GM18517 (cell line): ENCODE data around the gene GPR142.

Experiments used
- ATAC-seq: cut with Tn5 transposase; IDR thresholded peaks from one replicate; pipeline ENCODE4 v1.9.1; 2021; ENCODE audit warnings: mild to moderate bottlenecking, moderate library complexity; ENCODE audit not compliant: unreplicated experiment

The GPR142 gene, protein sequence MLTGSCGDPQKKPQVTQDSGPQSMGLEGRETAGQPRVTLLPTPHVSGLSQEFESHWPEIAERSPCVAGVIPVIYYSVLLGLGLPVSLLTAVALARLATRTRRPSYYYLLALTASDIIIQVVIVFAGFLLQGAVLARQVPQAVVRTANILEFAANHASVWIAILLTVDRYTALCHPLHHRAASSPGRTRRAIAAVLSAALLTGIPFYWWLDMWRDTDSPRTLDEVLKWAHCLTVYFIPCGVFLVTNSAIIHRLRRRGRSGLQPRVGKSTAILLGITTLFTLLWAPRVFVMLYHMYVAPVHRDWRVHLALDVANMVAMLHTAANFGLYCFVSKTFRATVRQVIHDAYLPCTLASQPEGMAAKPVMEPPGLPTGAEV

DNA sequence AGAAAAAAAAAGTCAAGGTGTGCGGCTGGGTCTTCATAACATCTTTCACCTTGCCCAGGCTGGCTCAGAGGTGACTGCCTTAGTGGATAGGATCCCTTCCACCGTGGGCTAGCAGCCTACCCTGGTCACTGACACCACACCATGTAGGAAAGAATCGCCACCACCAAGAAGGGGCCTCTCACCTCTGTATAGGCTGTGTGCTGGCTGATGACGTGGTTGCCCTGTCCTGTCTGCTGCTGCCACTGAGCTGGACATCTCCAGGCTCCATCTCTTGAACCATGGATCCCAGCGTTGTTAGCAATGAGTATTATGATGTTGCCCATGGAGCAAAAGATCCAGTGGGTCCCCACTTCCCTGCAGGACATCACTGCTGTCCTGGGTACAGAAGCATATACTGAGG, at the start of gene GPR142:
GPR142 (plus strand) TSS at position 301 of the 400 bp plus-strand sequence. CDS start 2,035 bp downstream, outside the sequence.
- ATAC-seq: no peak

DNA sequence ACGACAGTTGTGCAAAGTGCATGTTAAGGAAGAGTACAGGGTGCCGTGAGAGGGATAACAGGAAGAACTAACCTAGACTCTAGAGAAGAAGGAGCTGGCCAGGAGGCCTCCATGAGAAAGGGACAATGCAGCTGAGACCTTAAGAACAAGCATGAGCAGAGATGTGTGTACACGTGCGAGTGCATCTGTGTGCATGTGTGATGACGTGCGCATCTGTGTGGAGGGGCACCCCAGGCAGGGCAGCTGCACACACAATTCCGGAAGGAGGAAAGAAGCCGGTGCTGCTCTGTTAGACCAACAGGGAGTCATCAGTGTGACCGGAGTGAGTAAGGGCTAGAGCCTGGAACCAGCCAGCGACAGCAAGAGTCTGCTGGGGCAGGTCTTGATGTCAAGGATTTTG, 48.9 kb upstream of the GPR142 start:
- ATAC-seq: no peak

DNA sequence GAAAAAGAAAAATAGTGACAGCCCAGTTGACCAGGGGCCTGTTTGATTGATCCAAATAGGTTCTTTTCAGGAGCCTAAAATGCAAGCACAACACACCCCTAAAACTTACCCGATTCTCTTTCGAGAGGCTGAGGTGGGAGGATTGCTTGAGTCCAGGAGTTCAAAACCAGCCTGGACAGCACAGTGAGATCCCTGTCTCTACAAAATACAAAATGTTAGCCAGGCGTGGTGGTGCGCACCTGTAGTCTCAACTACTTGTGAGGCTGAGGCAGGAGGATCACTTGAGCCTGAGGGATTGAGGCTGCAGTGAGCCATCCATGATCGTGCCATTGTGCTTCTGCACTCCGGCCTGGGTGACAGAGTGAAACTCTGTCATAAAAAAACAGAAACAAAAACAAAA, 42.8 kb upstream of the GPR142 start:
- no peak for ATAC-seq

DNA sequence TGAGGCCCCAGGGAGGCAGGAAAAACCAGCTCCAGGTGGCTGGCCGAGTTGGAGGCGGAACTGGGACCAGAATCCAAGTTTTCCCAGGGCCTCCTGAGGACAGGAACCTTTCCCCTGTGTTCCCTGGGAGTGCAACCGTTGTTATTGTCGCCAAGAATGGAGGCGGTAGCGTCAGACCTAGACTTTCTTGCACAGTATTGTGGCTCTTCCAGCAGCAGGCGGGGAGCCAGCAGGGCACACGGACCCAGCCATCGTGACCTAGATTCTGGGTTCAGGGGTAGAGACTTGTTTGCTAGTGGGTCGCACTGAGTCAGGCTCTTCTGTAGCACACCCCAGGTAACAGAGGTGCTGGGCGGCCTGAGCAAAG, 41.9 kb upstream of the GPR142 start:
- ATAC-seq: no peak

DNA sequence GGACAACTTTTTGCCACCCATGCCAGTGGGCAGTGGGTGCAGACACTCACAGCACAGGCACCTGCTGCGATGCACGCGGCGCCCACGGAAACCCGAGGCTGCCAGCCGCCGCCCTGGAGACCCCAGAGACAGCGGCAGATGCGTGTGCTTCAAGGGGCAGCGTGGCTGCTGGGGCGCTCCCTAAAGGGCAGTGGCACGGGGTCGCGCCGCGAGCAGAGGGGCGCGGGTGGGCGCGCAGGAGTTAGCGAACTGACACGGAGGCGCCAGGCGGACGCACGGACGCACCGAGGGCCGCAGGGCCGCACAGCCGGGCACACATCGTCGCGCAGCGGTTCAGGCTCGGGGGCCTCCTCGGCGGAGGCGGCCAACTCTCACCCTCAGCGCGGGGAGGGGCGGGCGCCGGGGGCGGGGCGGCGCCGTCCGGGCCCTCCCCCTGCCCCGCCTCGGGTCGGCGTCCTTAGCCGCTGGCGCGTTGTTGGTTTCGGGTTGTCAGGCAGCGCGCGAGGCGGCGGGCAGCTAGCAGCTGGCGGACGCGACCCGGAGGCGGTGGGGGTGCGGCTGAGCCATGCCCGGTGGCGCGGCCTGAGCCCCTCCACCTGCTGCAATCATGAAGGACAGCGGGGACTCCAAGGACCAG, 41.4 kb upstream of the GPR142 start, which contains the start of gene KIF19:
KIF19 (plus strand) TSS at position 484 of the 637 bp plus-strand sequence; CDS start at position 608, 124 bp downstream.
- no peak for ATAC-seq

DNA sequence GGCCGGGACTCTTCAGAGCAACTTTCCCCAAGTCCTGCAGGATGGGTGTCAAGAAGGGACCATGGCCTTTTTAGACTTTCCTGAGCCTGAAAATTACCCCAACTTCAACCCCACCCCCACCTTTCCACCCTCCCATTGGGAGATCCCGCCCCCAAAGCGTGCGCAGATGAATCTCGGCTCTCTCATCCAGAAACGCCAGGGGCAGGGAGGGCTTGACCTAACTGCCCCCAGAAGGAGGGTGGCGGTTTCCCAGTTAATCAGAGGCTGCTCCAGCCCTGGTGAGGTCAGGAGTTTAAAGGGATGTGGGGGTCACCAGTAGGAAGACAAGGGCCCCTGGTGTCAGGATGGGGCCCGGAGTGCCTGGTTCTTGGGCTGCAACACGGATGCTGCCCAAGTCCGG, 40.8 kb upstream of the GPR142 start:
- ATAC-seq: no peak

DNA sequence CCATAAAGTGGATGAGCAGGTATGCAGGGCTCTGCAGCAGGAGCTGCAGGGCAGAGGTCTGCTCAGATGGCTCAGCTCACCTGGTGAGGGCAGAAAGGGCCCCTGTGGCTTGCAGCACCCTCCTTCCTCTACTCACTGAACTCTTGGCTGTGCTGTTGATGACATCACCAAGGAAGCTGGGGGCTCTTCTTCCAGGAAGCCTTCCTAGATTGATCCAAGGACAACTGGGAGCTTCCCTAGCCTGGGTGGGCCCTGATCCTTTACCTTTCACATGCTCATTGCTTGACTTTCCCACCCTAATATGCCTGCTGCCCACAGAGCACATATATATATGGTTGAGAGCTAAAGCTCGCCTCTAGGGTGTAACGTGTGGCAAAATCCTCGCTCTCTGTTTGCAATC, 38.8 kb upstream of the GPR142 start:
- no peak for ATAC-seq

DNA sequence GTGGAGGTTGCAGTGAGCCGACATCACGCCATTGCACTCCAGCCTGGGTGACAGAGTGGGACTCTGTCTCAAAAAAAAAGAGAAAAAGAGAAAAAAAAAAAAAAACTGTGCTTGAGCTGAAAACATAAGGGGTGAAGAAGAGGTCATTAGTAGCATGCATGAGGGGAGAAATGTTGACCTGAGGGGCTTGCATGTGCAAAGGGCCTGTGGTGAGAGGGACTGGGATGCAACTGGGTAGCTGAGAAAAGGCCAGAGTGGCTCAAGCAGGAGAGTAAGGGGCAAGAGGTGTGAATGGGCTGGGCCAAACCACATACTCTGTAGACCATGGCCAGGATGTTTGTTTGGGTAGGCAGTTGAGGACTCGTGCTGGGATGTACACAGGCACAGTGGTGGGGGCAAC, 37.9 kb upstream of the GPR142 start:
- no peak for ATAC-seq

DNA sequence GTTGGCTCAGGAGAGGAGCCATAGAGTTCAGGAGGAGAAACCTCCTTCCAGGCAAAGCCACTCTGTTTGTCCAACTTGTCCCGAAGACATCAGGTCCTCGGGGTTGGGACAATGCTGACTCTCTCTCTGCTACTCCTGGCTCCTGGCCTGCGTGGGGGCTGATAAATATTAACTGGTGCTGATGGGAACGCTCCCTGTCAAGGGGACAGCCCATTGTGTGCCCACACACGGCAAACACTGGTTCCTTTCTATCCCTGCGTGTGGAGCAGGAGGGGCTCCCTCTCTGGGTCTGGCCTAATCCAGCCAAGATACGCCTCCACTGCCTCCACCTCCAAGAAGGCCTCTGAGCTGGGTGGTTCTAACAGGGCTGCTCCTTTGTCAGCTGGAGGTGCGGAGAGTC, 36.9 kb upstream of the GPR142 start:
- ATAC-seq: no peak

DNA sequence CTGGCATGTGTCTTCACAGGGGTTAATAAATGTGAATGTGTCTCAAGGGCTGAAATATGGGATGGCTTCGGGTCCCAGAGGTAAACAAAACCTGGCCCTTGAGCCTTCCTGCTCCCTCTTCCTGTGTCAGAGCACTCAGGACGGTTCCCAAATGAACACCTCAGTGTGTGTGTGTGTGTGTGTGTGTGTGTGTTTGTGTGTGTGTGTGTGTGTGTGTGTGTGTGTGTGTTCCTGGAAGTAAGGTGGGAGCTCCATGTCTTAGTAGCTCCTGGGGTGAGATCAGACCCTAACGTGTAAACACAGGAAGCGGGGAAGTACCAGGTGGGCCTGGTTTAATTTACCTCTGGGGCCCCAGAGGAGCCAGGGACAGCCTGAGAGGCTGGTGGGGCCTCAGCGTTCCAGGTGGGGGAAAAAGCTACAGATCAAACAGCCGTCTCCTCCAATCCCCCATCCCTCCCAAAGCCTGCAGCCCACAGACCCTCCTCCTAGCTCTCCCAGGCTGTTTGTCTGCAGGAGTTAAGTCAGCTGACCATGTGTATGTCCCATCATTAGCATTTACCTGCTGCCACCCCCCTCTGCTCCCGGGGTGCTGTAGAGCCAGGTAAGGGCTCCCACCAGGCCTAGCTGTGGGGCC, 35.2 kb upstream of the GPR142 start:
- no peak for ATAC-seq

DNA sequence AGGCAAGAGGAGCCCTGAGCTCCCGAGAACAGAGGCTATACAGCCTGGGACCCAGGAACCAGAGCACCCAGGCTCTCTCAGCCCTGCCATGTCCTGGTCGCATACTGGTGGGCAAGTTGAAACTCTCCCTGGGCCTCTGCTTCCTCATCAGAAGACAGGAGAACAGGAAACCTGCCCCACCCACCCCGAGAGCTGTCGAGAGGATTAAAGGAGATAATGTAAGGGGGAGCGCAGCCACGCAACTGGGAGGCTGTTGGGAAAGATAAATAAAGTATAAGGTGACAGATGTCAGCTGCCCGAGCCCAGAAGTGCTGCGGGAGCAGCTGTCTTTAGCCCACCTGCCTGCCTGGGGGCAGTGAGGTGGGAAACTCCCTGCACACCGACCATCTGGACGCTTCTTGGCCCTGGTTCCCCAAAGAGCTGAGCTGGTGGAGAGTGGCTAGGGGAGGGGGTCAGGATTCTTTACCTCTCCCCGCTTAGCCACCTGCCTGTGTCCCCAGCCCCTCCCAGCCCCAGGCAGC, 34.5 kb upstream of the GPR142 start:
- no peak for ATAC-seq

DNA sequence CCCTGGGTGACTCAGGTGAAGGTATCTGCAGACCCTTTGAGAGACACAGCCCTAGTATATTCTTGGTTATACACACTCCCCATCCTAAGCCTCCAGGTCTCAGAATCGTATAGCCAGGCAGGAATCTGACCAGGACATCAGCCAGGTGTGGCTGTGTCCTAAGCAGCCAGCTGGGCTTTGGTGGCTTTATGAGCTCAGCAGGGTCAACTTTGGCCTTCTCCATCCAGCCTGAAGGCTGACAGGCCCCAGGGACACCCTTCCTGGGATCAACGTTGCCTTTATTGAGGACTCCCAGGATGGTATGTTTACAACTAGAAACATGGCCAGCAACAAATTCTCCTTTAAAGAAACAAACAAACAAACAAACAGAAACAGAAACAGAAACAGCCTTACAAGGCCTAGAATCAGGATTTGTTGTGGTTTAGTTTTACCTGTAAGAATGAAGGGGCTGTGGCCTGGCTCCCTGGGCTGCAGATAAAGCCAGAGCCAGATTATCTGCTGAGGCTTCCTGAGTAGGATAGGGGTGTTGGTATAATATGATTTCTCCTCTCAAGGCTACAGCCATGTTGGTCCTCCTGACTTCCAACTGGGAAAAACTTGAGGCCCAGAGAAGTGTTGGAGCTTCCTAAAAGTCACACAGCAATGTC, 32.8 kb upstream of the GPR142 start:
- ATAC-seq: no peak

DNA sequence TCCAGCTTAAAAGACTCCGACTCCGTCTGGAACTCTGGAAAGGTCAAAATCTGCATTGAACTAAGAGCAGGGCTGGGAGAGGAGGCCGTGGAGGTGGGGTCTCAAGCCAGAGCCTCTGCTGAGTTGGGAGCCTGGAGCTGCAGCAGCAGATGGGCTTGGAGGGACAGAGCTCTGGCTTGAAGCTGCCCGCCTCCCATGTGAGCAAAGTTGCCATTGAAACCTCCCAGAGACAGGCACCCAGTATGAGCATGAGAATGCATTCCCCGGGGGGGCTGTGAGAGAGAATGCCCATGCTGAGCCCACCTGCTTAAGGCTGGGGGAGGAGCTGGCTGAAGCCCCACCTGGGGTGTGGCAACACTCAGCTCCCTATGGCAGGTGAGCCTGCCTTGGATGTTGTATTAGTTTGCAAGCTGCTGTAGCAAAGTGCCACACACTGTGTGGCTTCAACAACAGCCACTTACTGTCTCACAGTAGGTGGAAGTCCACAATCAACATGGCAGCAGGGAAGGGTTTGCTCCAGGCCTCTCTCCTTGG, 31.7 kb upstream of the GPR142 start:
- ATAC-seq: no peak

DNA sequence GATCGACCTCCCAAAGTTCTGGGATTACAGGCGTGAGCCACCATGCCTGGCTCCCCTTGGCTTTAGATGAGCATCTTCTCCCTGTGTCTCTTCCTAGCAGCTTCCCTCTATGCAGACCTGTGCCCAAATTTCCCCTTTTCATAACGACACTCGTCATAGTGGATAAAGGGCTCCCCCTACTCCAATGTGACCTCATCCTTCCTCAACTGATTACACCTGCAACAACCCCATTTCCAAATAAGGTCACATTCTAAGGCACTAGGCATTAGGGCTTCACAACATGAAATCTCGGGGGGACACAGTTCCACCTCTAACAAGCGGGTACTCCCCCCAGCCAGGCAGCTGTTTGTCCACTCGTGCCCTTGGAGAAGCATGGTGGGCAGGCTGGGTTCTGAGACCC, 31.0 kb upstream of the GPR142 start:
- no peak for ATAC-seq

DNA sequence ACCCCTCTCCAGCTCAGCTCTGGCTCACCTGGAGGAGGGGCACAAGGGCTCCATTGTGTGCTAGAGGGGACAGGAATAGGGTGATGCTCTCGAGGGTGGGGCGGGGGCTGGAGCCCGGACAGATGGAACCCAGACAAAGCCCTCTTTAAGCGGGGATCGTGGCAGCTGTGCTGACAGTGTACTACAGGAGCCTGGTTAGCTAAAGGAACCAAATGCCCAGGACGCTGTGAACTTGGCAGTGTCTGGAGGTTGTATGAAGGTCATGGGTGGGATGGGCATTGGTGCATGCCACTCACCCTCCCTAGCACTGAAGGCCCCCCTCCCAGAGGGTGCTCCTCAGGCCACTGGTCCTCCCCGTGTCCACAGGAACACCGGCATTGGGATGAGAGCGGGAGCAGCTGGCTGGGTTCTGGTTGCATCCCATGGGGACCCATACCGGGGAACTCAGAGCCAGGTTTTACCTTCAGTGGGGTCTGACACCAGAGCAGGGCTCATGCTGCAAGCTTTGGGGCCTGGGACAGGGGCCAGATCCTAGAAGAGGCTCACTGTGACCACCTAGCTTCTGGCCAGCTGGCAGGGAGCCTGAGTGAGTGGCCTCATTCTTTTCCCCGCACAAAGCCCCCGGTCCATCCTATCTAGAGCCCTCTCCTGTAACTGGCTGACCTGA, 29.3 kb upstream of the GPR142 start:
- ATAC-seq: no peak

DNA sequence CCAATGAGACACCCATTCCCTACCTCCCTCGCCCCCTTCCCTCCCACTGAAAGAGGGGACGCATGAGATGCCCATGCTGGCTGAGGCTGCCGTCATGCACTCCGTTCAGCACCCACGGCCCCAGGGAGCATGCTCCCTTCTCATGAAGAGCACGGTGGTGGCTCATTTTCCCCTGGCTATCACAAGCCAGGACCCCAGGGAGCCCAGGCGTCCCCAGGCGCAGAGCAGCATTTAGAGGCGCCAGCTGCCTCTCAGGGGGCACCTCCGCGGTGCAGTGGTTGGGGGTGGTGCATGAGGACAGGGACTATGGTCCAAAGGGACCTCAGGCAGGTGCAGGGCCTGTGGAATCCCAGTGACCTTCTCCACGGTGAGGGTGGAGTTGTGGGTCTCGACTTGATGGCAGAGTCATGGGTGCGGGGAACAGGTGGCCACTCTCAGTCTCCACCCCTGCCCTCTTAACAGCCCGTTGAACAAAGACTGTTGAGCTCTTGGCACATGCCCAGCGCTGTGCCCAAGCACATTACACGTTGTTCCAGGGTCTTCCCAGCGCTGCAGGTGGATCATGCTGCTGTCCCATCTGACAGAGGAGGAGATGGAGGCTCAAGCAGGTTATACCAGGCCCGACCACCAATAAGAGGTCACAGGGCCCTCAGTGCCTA, 27.6 kb upstream of the GPR142 start:
- ATAC-seq: no peak

DNA sequence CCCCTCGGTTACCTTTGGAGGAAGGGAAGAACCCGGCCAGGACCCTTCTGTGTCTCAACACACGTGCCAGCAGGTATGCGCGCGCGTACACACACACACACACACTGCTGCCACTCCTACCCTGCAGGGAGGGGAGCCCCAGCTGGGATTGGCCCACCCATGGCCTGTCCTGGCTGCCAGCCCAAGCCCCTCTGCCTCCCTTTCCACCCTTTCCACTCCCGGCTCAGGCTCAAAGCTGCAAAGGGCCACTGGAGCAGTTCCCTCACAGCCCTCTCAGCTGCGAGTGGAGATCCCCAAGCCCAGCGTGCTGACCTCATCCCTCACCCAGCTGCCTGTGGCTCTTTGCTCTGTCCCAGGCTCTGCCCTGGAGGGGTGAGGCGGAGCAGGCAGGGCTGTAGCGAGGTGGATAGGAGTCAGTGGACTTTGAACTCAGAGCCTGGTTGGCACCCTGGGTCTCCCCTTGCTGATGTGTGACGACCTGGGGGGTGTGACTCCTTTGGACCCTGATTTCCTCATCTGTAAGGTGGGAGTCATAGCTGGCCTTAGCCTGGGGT, 26.8 kb upstream of the GPR142 start:
- no peak for ATAC-seq

DNA sequence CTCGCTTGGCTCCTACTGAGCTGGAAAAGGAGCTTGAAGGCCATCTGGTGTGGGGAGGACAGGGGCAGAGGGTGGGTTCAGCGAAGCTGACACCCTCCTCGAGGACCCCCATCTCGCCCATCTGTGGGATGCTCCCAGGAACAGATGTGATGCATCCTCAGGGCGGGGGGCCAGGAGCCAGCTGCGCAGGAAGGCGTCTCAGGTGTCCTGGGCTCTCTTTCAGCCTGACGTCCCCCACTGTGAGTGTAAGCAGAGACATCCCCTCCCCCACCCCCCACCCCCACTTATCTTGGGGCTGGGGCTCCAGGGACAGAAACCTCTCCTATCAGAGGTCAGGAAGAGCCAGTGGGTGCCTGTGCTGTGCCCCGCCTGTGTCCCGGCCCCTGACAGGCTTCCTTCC, 25.1 kb upstream of the GPR142 start:
- no peak for ATAC-seq

DNA sequence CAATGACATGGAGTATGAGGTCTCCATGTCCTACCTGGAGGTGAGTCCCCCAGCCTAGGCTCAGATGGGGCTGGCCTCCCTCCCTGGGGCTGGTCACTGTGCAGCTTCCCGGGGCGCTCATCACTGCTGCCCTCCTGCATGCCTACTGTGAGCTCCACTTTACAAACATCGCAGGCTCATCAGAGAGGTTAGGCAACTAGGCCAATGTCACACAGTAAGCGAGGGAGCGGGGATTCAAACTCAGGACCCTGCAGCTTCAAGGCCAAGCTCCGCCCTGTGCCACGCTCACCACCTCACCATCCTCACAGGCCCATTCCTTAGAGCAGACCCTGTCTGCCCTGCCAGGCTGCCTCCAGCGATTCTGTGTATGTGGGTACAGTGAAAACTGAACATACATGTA, 24.2 kb upstream of the GPR142 start:
- ATAC-seq: no peak
